GM12873 (cell line): ENCODE results near the gene SLC22A23.
A peak's percentile ranks its signal among the peaks of the same experiment; 100 is the strongest.

Experiments
- CTCF ChIP-seq: IDR thresholded peaks from 2 replicates; pipeline ENCODE4 v1.5.1; 2012; ENCODE audit warnings: low read depth, mild to moderate bottlenecking, moderate library complexity, low read length, control low read depth; ENCODE audit not compliant: insufficient read depth; ENCODE audit errors: missing control alignments

Gene SLC22A23

GRCh38 chr6:3296537-3296936, 160.3 kb downstream of the SLC22A23 start:
- no peak for TF ChIP-seq CTCF

- TF ChIP-seq CTCF = no peak
Observed at GRCh38 chr6:3296078-3296477, 160.8 kb downstream of the SLC22A23 start.

- TF ChIP-seq CTCF = peak; percentile 12
Observed at GRCh38 chr6:3294921-3295871, 161.7 kb downstream of the SLC22A23 start.

- no peak for TF ChIP-seq CTCF
Observed at GRCh38 chr6:3294396-3294795, 162.5 kb downstream of the SLC22A23 start.

GRCh38 chr6:3293271-3294155, 163.3 kb downstream of the SLC22A23 start:
- no peak for TF ChIP-seq CTCF

GRCh38 chr6:3292431-3293197, 164.2 kb downstream of the SLC22A23 start:
- TF ChIP-seq CTCF = no peak
